ENCODE measurements around the gene IL17RB.

The IL17RB gene

GRCh38 chr3:53823026-53823955 is 23.1 kb upstream of the IL17RB start:
- TF ChIP-seq CTCF (IDR thresholded peaks at IDR 0.05), result no peak
- DNase-seq (ENCODE audit: low spot score), result peak; percentile 63
- no peak overlapping the region for H3K27ac ChIP-seq
- H3K4me3 ChIP-seq, result no peak overlapping the region

- DNase-seq (ENCODE audit: low spot score), result peak; percentile 66
- no peak overlapping the region for H3K4me3 ChIP-seq
- H3K27ac ChIP-seq, result no peak overlapping the region
- TF ChIP-seq CTCF (IDR thresholded peaks at IDR 0.05), result no peak
Measured at GRCh38 chr3:53823956-53824657, 22.3 kb upstream of the IL17RB start.

- TF ChIP-seq CTCF (IDR thresholded peaks at IDR 0.05), result no peak
- H3K27ac ChIP-seq, result no peak overlapping the region
- H3K4me3 ChIP-seq, result no peak overlapping the region
- peak; percentile 52 for DNase-seq (ENCODE audit: low spot score)
Measured at GRCh38 chr3:53824795-53825194, 21.6 kb upstream of the IL17RB start.

GRCh38 chr3:53826048-53826447 is 20.3 kb upstream of the IL17RB start:
- DNase-seq (ENCODE audit: low spot score), result no peak
- Histone ChIP-seq H3K27ac (no peak overlapping the region), H3K4me3 (no peak overlapping the region)
- TF ChIP-seq CTCF (IDR thresholded peaks at IDR 0.05), result no peak

- TF ChIP-seq CTCF (IDR thresholded peaks at IDR 0.05), result no peak
- H3K27ac ChIP-seq, result no peak overlapping the region
- no peak for DNase-seq (ENCODE audit: low spot score)
- H3K4me3 ChIP-seq, result no peak overlapping the region
Measured at GRCh38 chr3:53828581-53828980, 17.8 kb upstream of the IL17RB start.

- no peak for TF ChIP-seq CTCF (IDR thresholded peaks at IDR 0.05)
- no peak for DNase-seq (ENCODE audit: low spot score)
- no peak overlapping the region for H3K27ac ChIP-seq
- H3K4me3 ChIP-seq, result no peak overlapping the region
Measured at GRCh38 chr3:53829605-53830004, 16.8 kb upstream of the IL17RB start.

Data from coronary artery (tissue), 2 donors.